OCI-LY3 (cell line): Measurements from ENCODE around the gene RPLP2.

ENCODE experiments used
- H2AFZ ChIP-seq: fragments of 200-600, 300-600 bp; shearing (Covaris generic); 2 replicates; pipeline ENCODE4 v1.6.0; 2014; ENCODE audit warnings: antibody characterized with exemption, low read depth, low read length
- H3K27ac ChIP-seq: fragments of 200-600, 300-600 bp; sonication (generic); 2 replicates; pipeline ENCODE4 v1.5.1; 2014; ENCODE audit warnings: mild to moderate bottlenecking, low read length, moderate library complexity, mixed read lengths
- H3K27me3 ChIP-seq: fragments of 200-600, 300-600 bp; sonication (generic); 2 replicates; pipeline ENCODE4 v1.6.1; 2014; ENCODE audit warnings: low read depth, low read length, mixed read lengths
- H3K36me3 ChIP-seq: fragments of 200-600, 300-600 bp; sonication (generic); replicated peaks from 2 replicates; pipeline ENCODE3; 2014; ENCODE audit warnings: low read depth, low read length, mixed read lengths
- H3K4me1 ChIP-seq: fragments of 300-600, 200-600 bp; sonication (generic); 2 replicates; pipeline ENCODE4 v1.6.1; 2014; ENCODE audit warnings: low read length, mixed read lengths
- H3K4me2 ChIP-seq: fragments of 200-600, 300-600 bp; sonication (generic); 2 replicates; pipeline ENCODE4 v1.6.1; 2014; ENCODE audit warnings: low read length, mixed read lengths
- H3K4me3 ChIP-seq: fragments of 300-600, 200-600 bp; sonication (generic); 2 replicates; pipeline ENCODE4 v1.5.1; 2014; ENCODE audit warnings: antibody characterized with exemption, mild to moderate bottlenecking, low read length, moderate library complexity
- H3K79me2 ChIP-seq: fragments of 300-600, 200-600 bp; shearing (Covaris generic); 2 replicates; pipeline ENCODE4 v1.6.1; 2014; ENCODE audit warnings: mild to moderate bottlenecking, low read length, mixed read lengths
- H3K9ac ChIP-seq: fragments of 300-600, 200-600 bp; shearing (Covaris generic); 2 replicates; pipeline ENCODE4 v1.6.0; 2014; ENCODE audit warnings: mild to moderate bottlenecking, low read length, moderate library complexity
- H3K9me3 ChIP-seq: fragments of 200-600, 300-600 bp; shearing (Covaris generic); 2 replicates; pipeline ENCODE4 v1.6.1; 2014; ENCODE audit warnings: low read length, mixed read lengths; ENCODE audit not compliant: insufficient read depth
- H4K20me1 ChIP-seq: fragments of 200-600, 300-600 bp; sonication (generic); 2 replicates; pipeline ENCODE4 v1.6.1; 2016; ENCODE audit warnings: low read length, mixed read lengths; ENCODE audit not compliant: insufficient read depth
- CTCF ChIP-seq: fragments of 200-600, 300-600 bp; sonication (generic); IDR thresholded peaks from 2 replicates; pipeline ENCODE4 v1.5.1; 2014; ENCODE audit warnings: antibody characterized with exemption, low read length, low read depth
- EZH2phosphoT487 ChIP-seq: fragments of 200-600 bp; shearing (Covaris generic); IDR thresholded peaks from 2 replicates; pipeline ENCODE4 v1.6.1; 2018; ENCODE audit warnings: antibody characterized with exemption, mixed run types, low read depth

RPLP2 gene

GRCh38 chr11:855796-856195 is 46.0 kb downstream of the RPLP2 start:
- Histone ChIP-seq H3K27me3 (no peaks in the 10 kb centered on the region), H3K9ac (no peak overlapping the region), H3K4me3 (no peak overlapping the region), H3K4me1 (no peaks in the 10 kb centered on the region), H3K27ac (no peak overlapping the region), H3K36me3 (no peaks in the 10 kb centered on the region), H4K20me1 (no peaks in the 10 kb centered on the region), H2AFZ (no peak overlapping the region), H3K4me2 (no peak overlapping the region), H3K9me3 (no peaks in the 10 kb centered on the region), H3K79me2 (no peaks in the 10 kb centered on the region)
- TF ChIP-seq CTCF (no peak), EZH2phosphoT487 (no peak)

- H4K20me1 ChIP-seq: no peaks in the 10 kb centered on the region
- TF ChIP-seq EZH2phosphoT487: no peak
- TF ChIP-seq CTCF: no peak
- H3K4me3 ChIP-seq: no peak overlapping the region
- no peak overlapping the region for H3K4me2 ChIP-seq
- no peaks in the 10 kb centered on the region for H3K9me3 ChIP-seq
- no peak overlapping the region for H2AFZ ChIP-seq
- no peaks in the 10 kb centered on the region for H3K79me2 ChIP-seq
- H3K27ac ChIP-seq: no peak overlapping the region
- no peaks in the 10 kb centered on the region for H3K36me3 ChIP-seq
- H3K4me1 ChIP-seq: no peaks in the 10 kb centered on the region
- H3K9ac ChIP-seq: no peak overlapping the region
- H3K27me3 ChIP-seq: no peaks in the 10 kb centered on the region
Measured at GRCh38 chr11:856397-856796, 46.6 kb downstream of the RPLP2 start.

GRCh38 chr11:858053-858761 is 48.4 kb downstream of the RPLP2 start:
- H3K79me2 ChIP-seq: no peaks in the 10 kb centered on the region
- H3K9ac ChIP-seq: no peak overlapping the region
- no peak overlapping the region for H3K4me3 ChIP-seq
- H3K9me3 ChIP-seq: no peaks in the 10 kb centered on the region
- H2AFZ ChIP-seq: no peak overlapping the region
- H4K20me1 ChIP-seq: no peaks in the 10 kb centered on the region
- no peak for TF ChIP-seq EZH2phosphoT487
- no peaks in the 10 kb centered on the region for H3K36me3 ChIP-seq
- no peaks in the 10 kb centered on the region for H3K27me3 ChIP-seq
- H3K27ac ChIP-seq: no peak overlapping the region
- no peak overlapping the region for H3K4me2 ChIP-seq
- H3K4me1 ChIP-seq: no peaks in the 10 kb centered on the region

GRCh38 chr11:858762-859339 is 49.1 kb downstream of the RPLP2 start:
- Histone ChIP-seq H3K79me2 (no peaks in the 10 kb centered on the region), H3K4me3 (no peak overlapping the region), H3K9me3 (no peaks in the 10 kb centered on the region), H3K4me2 (no peak overlapping the region), H3K9ac (no peak overlapping the region), H2AFZ (no peak overlapping the region), H3K36me3 (no peaks in the 10 kb centered on the region), H4K20me1 (no peaks in the 10 kb centered on the region), H3K4me1 (no peaks in the 10 kb centered on the region), H3K27me3 (no peaks in the 10 kb centered on the region), H3K27ac (no peak overlapping the region)
- TF ChIP-seq EZH2phosphoT487: no peak
- TF ChIP-seq CTCF: no peak
